GM03348 (cell line): ENCODE measurements around the gene HIBCH.
"Not testable (repeated sequence)": the region's sequence is repeated elsewhere in the genome, so short reads cannot be mapped to it uniquely, and the experiment has no call there.

Source experiments
- DNase-seq: peaks from one replicate; pipeline ENCODE4 v3.0.0; 2012; ENCODE audit warnings: low spot score

The HIBCH gene

DNA sequence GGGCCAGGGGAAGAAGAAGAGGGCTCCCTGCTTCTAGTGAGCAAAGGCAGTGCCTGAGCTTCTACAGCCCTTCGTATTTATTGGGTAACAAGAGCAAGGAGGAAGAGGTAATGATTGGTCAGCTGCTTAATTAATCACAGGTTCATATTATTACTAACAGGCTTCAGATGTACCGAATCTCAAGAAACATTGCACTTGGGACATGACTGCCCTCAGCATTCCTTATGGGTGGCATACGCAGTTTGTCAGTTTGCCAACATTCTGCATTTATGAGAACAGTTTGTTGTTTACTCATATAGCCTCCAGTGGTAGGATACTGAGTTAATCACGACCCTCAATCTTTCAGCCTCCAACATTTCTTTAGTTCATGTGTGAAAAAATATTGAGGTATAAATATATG lies 84.5 kb downstream of the HIBCH start:
- DNase-seq, result no peak

- DNase-seq, result not testable (repeated sequence)
Observed at GRCh38 chr2:190223989-190224388, 95.6 kb downstream of the HIBCH start.

DNA sequence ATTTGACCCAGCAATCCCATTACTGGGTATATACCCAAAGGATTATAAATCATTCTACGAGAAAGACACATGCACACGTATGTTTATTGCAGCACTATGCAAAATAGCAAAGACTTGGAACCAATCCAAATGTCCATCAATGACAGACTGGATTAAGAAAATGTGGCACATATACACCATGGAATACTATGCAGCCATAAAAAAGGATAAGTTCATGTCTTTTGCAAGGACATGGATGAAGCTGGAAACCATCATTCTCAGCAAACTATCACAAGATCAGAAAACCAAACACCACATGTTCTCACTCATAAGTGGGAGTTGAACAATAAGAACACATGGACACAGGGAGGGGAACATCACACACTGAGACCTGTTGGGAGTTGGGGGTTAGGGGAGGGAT lies 96.9 kb downstream of the HIBCH start:
- DNase-seq, result not testable (repeated sequence)

DNA sequence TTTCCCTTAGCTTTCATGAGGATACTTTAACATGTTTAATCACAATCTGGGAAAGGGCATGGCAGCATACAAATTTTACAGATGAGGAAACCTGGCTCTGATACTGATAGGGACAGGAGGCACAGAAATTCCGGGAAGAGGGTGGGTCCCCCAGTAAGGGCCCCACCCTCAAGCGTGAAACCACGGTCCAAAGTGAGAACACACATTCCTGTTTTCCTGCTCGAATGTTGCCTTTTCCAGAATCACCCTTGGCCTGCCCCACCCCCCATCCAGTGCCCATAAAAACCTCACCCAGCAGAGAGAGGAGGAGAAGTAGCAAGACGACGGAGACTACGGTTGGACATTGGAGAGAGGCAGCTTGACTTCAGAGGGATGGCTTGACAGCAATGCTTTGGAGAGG lies 98.2 kb downstream of the HIBCH start:
- DNase-seq, result no peak

DNA sequence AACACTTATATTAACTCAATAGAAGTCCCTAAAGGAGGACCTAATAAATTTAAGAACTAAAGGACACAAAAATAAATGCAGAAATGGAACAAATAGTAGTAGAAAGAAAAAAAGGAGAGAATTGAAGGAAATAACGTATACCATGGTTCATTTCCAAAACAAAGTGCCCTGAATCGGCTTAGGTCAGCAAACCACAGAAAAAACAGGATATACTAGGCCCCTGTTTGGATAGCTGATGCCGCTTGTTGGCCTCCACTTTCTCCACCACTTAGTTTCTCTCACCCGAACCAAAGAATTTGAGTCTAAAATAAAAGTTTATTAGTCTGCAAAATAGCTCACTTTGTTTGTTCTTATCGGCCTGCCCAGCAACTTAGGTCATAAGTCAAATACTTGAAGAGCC lies 100.4 kb downstream of the HIBCH start:
- DNase-seq, result no peak

DNA sequence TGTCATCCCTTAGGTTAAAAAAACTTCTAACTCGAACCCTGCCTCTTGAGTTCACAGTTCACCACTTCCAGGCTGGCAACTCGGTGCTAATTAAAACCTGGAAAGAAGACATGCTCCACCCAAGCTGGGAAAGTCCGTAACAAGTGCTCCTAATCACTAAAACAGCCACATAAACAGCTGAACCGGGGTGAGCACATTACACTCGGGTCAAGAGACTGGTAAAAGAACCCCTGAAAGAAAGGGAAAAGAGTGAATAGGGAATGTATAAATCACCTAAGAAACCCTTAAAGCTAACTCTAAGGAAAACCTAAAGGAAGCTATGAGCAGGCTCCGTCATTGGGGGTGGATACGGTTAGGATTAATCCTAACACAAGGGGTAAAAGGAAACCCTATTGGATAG lies 102.0 kb downstream of the HIBCH start:
- no peak for DNase-seq

GRCh38 chr2:190216829-190217228 lies 102.8 kb downstream of the HIBCH start:
- DNase-seq, result peak; percentile 9

- no peak for DNase-seq
Observed at GRCh38 chr2:190215620-190216019, 104.0 kb downstream of the HIBCH start.

DNA sequence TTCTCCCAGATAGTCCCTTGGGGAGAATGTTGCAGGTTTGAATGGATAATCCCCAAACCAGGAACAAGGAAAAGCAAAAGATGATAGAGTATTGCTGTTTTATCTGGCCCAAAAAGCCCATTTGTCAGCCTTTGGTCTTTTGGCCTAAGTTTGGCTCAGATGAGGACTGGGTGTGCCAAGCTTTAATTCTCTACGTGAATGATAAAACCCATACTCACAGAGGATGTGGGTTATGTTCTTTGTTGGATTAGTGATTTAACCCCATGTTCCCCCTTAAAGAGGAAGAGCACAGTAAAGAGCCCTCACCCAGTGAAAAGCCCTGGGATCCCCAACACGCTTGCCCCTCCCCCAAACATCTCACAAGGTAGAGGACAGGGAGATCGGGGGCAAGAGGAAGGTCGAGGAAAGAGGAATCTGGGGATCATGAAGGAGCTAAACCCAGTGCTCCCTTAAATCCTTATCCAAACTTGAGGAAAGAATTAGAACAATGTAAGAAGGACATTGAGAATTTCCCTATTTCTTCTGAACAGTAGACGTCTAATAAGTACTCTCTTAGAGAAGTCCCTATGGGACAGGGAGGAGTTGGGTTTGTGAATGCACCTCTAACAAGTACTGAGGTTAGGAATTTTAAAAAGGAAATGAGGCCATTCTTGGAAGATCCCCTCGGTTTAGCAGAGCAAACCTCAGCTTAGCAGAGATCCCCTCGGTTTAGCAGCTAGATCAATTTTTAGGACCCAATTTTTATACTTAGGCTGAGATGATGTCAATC lies 105.0 kb downstream of the HIBCH start:
- DNase-seq, result no peak

DNA sequence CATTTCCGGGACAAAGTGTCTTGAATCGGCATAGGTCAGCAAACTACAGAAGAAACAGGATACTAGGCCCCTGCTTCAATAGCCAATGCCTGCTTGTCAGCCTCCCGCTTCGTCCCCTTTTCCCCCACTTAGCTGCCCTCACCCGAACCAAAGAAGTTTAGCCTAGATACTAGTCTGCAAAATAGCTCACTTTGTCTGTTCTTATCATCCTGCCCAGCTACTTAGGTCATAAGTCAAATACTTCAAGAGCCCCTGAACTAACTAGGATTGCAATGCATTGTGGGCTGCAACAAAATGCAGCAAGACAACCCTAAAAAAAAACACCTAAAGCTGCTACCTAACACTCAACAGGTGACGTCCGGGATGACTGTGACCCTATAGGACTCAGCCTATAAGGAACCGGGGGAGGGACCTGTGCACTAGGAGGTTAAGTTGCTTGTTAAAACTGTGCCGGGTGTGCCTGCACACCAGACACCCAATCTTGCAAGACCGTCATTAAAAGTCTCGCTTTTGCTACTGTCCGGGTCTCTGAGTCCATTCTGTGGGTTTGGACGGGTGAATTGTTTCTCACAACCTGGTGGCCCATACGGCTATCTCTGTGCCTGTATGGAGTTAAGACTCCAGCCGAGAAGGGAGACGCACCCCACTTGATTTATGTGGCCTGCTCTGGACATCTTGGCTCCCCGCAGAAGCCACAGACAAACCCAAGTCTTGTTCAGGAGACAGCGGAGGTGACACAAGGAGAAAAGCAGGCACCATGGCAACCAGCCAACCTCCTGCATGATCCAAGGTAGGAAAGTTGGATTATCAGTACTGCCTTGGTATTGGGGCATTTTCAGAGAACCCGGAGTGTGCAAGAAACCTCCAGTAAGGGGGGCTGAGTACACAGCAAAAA lies 105.9 kb downstream of the HIBCH start:
- no peak for DNase-seq

DNA sequence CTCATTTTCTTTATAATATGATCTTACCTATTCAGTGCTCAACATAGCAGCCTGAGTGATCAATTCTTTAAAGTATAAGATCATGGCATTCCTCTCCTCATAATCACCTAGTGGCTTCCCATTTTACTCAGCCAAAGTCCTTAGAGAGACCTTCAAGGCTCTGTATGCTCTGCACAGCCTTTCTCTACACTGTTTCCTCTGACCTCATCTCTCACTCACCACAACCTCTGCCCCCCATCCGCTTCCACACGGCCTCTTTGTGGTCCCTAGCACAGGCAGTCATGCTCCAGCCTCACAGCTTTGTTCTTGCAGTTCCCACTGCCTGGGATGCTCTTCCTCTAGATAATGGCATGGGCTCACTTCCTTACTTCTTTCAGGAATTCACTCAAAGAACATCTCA lies 109.2 kb downstream of the HIBCH start:
- no peak for DNase-seq

DNA sequence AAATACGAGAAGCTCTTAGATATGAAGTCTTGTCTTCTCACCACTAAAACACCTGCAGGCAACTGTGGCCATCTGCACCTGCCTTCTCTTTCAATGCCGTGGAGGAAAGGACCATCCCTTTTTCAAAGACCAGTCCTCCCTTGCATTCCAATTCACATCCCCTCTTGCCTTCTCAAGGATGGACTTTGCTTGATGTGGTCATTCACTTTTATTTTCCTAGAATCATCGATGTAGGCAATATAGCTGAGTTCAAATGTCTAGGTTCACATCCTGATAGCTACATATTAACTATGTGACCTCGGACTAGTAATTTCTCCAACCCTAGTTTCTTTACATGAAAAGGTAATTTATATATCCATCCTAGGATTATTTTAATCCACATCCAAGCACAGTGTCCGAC lies 110.1 kb downstream of the HIBCH start:
- DNase-seq, result no peak

GRCh38 chr2:190207930-190208329 lies 111.7 kb downstream of the HIBCH start:
- DNase-seq, result no peak

DNA sequence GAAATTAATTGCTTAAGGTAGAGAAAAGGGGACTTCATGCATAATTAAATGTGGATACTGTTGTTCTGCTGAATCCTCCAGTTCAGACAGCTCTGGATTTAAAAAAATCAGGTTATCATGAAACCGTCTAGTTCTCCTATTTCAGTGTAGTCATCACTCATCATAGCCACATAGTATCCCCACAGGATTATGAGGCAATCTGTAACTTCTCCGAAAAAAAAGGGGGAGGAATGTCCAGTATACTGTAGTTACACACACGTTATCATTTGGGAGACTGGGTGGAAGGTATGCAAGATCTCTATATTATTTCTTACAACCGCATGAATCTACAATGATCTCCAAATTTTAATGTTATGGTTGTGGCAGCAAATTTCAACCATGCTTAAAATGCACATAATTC lies 114.0 kb downstream of the HIBCH start:
- peak; percentile 21 for DNase-seq

GRCh38 chr2:190202604-190203003 lies 117.0 kb downstream of the HIBCH start:
- DNase-seq, result no peak

- no peak for DNase-seq
Observed at GRCh38 chr2:190202018-190202417, 117.6 kb downstream of the HIBCH start.

DNA sequence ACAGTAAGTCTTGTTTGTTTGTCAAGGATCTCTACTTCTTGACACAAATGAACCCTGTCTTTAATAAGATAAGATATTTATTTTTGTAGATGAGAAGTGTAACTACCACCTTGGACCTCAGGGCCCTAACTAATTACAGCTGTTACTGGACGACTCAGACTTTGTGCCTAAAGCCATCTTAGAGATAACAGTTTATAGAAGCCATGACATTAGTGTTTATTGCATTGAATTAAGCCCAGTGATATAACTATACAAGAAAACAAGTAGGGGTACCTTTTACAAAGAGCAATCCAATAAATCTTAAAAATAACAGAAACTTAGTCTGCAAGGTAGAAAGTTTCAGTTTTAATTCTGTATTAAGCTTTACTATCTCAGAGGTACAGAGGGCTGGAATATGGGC lies 119.0 kb downstream of the HIBCH start:
- no peak for DNase-seq

- no peak for DNase-seq
Observed at GRCh38 chr2:190199530-190199929, 120.1 kb downstream of the HIBCH start.

- no peak for DNase-seq
Observed at GRCh38 chr2:190199109-190199508, 120.5 kb downstream of the HIBCH start.

DNA sequence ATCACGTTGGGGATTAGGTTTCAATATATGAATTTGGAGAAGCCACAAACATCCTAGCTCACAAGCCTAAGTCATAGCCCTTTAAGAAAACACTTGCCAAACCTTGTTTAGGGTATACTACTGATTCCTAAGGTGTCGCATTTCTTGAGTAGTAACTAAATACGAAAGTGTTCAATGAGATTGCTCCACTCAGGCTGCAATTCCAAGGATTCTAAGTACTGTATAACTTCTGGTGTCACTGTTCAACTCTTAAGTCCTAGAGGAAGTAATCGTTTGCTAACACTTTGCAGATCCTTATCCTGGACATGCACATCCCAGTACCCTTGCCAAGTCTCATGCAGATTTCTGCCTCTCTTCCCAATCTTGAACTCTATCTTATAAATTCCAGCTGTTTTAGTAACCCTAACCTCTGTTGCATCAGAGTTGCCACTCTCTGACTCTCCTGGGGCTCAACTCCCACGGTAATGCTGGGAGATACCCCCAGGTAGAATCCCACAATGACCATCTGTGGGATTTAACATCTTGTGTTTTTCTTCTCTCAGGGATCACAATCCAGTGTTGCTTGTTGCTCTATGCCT lies 122.4 kb downstream of the HIBCH start:
- DNase-seq, result no peak

- DNase-seq, result no peak
Observed at GRCh38 chr2:190190507-190191162, 129.0 kb downstream of the HIBCH start.

- DNase-seq, result no peak
Observed at GRCh38 chr2:190188289-190188688, 131.3 kb downstream of the HIBCH start.
